Neuronal stem cell (in vitro differentiated cells): ENCODE data around the gene PCBP3.

ENCODE experiments used
- DNase-seq: peaks from one replicate; pipeline ENCODE4 v3.0.0-alpha.2; 2013; ENCODE audit warnings: low spot score
- H2AFZ ChIP-seq: one replicate; pipeline ENCODE4 v1.6.1; 2013; ENCODE audit warnings: mild to moderate bottlenecking, low read length, inconsistent platforms
- H2AK5ac ChIP-seq: 2 replicates; pipeline ENCODE4 v1.6.1; 2013; ENCODE audit warnings: low read depth, mild to moderate bottlenecking, inconsistent platforms, low read length, moderate library complexity, mixed read lengths
- H2BK120ac ChIP-seq: 2 replicates; pipeline ENCODE4 v1.6.1; 2013; ENCODE audit warnings: low read depth, mild to moderate bottlenecking, inconsistent platforms, low read length, moderate library complexity, mixed read lengths
- H2BK12ac ChIP-seq: one replicate; pipeline ENCODE4 v1.6.1; 2013; ENCODE audit warnings: low read length, inconsistent platforms
- H2BK15ac ChIP-seq: 2 replicates; pipeline ENCODE4 v1.6.1; 2013; ENCODE audit warnings: mild to moderate bottlenecking, low read length, inconsistent platforms, mixed read lengths
- H2BK5ac ChIP-seq: one replicate; pipeline ENCODE4 v1.6.1; 2013; ENCODE audit warnings: inconsistent platforms, mild to moderate bottlenecking, low read length, moderate library complexity
- H3K14ac ChIP-seq: one replicate; pipeline ENCODE4 v1.6.1; 2013; ENCODE audit warnings: low read length, inconsistent platforms
- H3K18ac ChIP-seq: 2 replicates; pipeline ENCODE4 v1.6.1; 2013; ENCODE audit warnings: low read length, inconsistent platforms
- H3K23ac ChIP-seq: 2 replicates; pipeline ENCODE4 v1.6.1; 2013; ENCODE audit warnings: low read depth, mild to moderate bottlenecking, mixed read lengths, low read length, inconsistent platforms; ENCODE audit not compliant: poor library complexity
- H3K27ac ChIP-seq: replicated peaks from 3 replicates; pipeline ENCODE4 v1.5.1; 2013; ENCODE audit warnings: low read length, inconsistent platforms
- H3K27me3 ChIP-seq, 3 experiments: 2 replicates each; pipeline ENCODE4 v1.6.1; 2013; ENCODE audit warnings: low read length in 3 of 3, mild to moderate bottlenecking in 2 of 3, inconsistent platforms in 1 of 3, low read depth in 1 of 3, mixed read lengths in 1 of 3, moderate library complexity in 1 of 3; ENCODE audit not compliant: control insufficient read depth in 3 of 3, insufficient read depth in 3 of 3
- H3K36me3 ChIP-seq, 2 donors: replicated peaks in 1 of 2; 2 replicates each; pipeline ENCODE4 v1.6.1; 2013; ENCODE audit warnings: low read length in 2 of 2; ENCODE audit not compliant: control insufficient read depth in 2 of 2, insufficient read depth in 2 of 2
- H3K4ac ChIP-seq: 2 replicates; pipeline ENCODE4 v1.6.1; 2013; ENCODE audit warnings: inconsistent platforms, mild to moderate bottlenecking, low read length, moderate library complexity
- H3K4me1 ChIP-seq, 2 donors: 1 replicate in 1 of 2; 2 replicates in 1 of 2; pipeline ENCODE4 v1.6.1; 2013; ENCODE audit warnings: low read length in 2 of 2, low read depth in 1 of 2; ENCODE audit not compliant: control insufficient read depth in 2 of 2, insufficient read depth in 1 of 2
- H3K4me2 ChIP-seq: one replicate; pipeline ENCODE4 v1.6.1; 2013; ENCODE audit warnings: mild to moderate bottlenecking, low read length, inconsistent platforms; ENCODE audit not compliant: insufficient read depth, poor library complexity, severe bottlenecking
- H3K4me3 ChIP-seq, 2 donors: 2 replicates each; pipeline ENCODE4 v1.5.1; 2013; ENCODE audit warnings: low read length in 2 of 2, mild to moderate bottlenecking in 2 of 2, inconsistent platforms in 1 of 2, moderate library complexity in 1 of 2
- H3K79me1 ChIP-seq: one replicate; pipeline ENCODE4 v1.6.1; 2013; ENCODE audit warnings: low read depth, mild to moderate bottlenecking, inconsistent platforms, low read length, moderate library complexity
- H3K9ac ChIP-seq: one replicate; pipeline ENCODE4 v1.6.1; 2013; ENCODE audit warnings: mild to moderate bottlenecking, low read depth, low read length, inconsistent platforms; ENCODE audit not compliant: poor library complexity
- H3K9me3 ChIP-seq, 2 donors: replicated peaks in 1 of 2; 2 replicates each; pipeline versions ENCODE3 to v1.6.1; 2013; ENCODE audit warnings: low read length in 2 of 2, mild to moderate bottlenecking in 2 of 2, inconsistent platforms in 1 of 2, low read depth in 1 of 2, mixed read lengths in 1 of 2, moderate library complexity in 1 of 2; ENCODE audit not compliant: control insufficient read depth in 2 of 2, insufficient read depth in 1 of 2
- H4K8ac ChIP-seq: one replicate; pipeline ENCODE4 v1.6.1; 2013; ENCODE audit warnings: low read depth, mild to moderate bottlenecking, inconsistent platforms, low read length, moderate library complexity
- H4K91ac ChIP-seq: one replicate; pipeline ENCODE4 v1.6.1; 2013; ENCODE audit warnings: low read length, low read depth, mild to moderate bottlenecking, inconsistent platforms; ENCODE audit not compliant: poor library complexity
- WGBS, 2 donors: extraction: QIAGEN DNeasy Blood & Tissue Kit; methylation state at CpG; one replicate each; pipeline ENCODE4 v1.1.7; 2013; ENCODE audit warnings: missing lambda C conversion rate in 2 of 2, mixed read lengths in 1 of 2; ENCODE audit not compliant: insufficient read length in 2 of 2, insufficient replicate concordance in 1 of 2; ENCODE audit errors: extremely low coverage in 2 of 2; 5-methylcytosine and 5-hydroxymethylcytosine counted together

Gene PCBP3

DNA sequence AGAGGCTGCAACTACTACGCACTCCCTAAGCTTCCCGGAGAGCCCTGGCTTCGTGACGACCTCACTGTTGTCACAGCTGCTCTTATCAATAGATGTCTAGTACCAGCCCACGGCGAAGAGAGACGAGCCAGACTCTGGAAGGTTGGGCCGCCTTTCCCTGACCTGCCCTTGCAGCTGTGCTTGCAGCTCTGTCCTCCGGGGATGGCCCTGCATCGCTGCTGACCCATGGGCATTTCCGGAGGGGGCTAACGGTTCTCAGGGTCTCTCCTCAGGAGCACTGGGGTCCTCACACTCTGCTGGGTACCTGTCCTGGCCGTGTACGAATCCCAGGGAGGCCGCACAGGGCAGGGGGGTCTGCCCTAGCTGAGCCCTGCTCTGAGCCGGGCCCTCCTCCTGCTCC, 244.3 kb downstream of the PCBP3 start:
- DNase-seq: no peak
- Histone ChIP-seq H3K79me1 (no peaks in the 10 kb centered on the region), H3K27me3 (peaks cover 0 to 54% (median 0%) of the 10 kb centered on the region in 3 experiments), H4K91ac (no peak overlapping the region), H3K4me3 (no peak overlapping the region), H2BK5ac (no peak overlapping the region), H3K4ac (no peak overlapping the region), H2BK15ac (no peak overlapping the region), H2AFZ (no peak overlapping the region), H3K9ac (peak overlapping the region; percentile 15), H3K14ac (no peak overlapping the region), H3K4me1 (peaks cover 4 to 6% of the 10 kb centered on the region in 2 donors), H3K18ac (peak overlapping the region; percentile 75), H3K23ac (peak overlapping the region; percentile 18), H3K9me3 (no peaks in the 10 kb centered on the region), H2BK120ac (peak overlapping the region; percentile 1), H3K36me3 (no peaks in the 10 kb centered on the region), H4K8ac (peak overlapping the region; percentile 32), H2BK12ac (peak overlapping the region; percentile 42), H2AK5ac (peak overlapping the region; percentile 1), H3K27ac (no peak overlapping the region), H3K4me2 (no peak overlapping the region)
- WGBS, 2 donors: no CpG with 5 or more reads among the region's 16 CpGs

DNA sequence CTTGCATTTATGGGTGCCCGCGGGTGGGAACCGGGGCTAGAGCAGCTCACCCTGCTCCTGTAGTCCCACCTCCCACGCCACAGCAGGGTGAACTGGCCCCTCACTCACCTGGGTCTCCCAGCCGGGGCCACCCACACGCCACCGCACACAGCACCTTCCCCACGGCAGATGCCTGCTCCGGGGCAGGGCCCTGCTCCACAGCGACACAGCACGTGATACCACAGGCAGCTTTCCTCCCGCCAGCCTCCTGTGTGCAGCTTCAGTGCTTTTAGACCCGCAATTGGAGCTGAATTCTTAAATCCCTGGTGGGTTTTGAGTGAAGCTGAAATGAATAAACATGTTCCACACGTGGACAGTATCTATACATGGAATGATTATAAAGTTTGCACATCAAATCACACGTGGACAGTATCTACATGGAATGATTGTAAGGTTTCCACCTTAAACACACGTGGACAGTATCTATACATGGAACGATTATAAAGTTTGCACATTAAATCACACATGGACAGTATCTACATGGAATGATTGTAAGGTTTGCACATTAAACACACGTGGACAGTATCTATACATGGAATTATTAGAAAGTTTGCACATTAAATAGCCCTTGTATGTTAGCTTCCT, 245.0 kb downstream of the PCBP3 start:
- no peak overlapping the region for H3K27ac ChIP-seq
- no peak overlapping the region for H3K4ac ChIP-seq
- H3K23ac ChIP-seq: peak overlapping the region; percentile 55
- no peaks in the 10 kb centered on the region for H3K79me1 ChIP-seq
- peak overlapping the region; percentile 94 for H3K14ac ChIP-seq
- no peak for DNase-seq
- no peak overlapping the region for H3K9ac ChIP-seq
- H3K4me2 ChIP-seq: no peak overlapping the region
- no peak overlapping the region for H4K91ac ChIP-seq
- WGBS, 2 donors: no CpG with 5 or more reads among the region's 18 CpGs
- H4K8ac ChIP-seq: no peak overlapping the region
- no peak overlapping the region for H2AFZ ChIP-seq
- no peak overlapping the region for H3K4me3 ChIP-seq
- no peaks in the 10 kb centered on the region for H3K36me3 ChIP-seq
- H3K27me3 ChIP-seq: peaks cover 0 to 46% (median 0%) of the 10 kb centered on the region in 3 experiments
- H3K9me3 ChIP-seq: no peaks in the 10 kb centered on the region
- H2AK5ac ChIP-seq: peak overlapping the region; percentile 46
- peaks cover 4 to 6% of the 10 kb centered on the region in 2 donors for H3K4me1 ChIP-seq
- H2BK5ac ChIP-seq: no peak overlapping the region
- no peak overlapping the region for H2BK12ac ChIP-seq
- H2BK120ac ChIP-seq: no peak overlapping the region
- H3K18ac ChIP-seq: no peak overlapping the region
- peak overlapping the region; percentile 58 for H2BK15ac ChIP-seq

DNA sequence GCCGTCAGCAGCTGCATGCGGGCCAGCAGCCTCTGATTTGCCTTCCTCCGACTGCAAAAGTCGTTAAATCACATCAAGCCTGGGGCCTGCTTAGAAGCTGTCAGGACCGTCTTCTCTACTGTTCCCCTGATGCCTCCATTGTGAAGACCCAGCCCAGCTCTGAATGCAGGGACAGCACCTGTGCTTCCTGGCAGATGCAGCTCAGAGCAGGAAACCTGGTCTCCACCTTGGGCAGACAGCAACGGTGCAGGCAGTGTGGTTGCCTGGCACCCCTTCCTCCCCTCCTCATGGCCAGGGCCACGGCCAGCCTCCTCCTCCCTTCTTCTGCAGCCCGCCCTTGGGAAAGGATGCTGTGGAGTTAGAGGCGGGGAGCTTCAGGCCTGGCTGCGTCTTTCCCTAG, 245.7 kb downstream of the PCBP3 start:
- Histone ChIP-seq H3K27me3 (peaks cover 0 to 48% (median 0%) of the 10 kb centered on the region in 3 experiments), H3K23ac (no peak overlapping the region), H2AFZ (no peak overlapping the region), H3K14ac (peak overlapping the region; percentile 91), H3K79me1 (no peaks in the 10 kb centered on the region), H4K91ac (no peak overlapping the region), H2BK120ac (no peak overlapping the region), H3K9ac (no peak overlapping the region), H2BK15ac (no peak overlapping the region), H2BK5ac (no peak overlapping the region), H3K4me3 (no peak overlapping the region), H3K18ac (no peak overlapping the region), H2BK12ac (no peak overlapping the region), H3K4ac (no peak overlapping the region), H2AK5ac (peak overlapping the region; percentile 15), H4K8ac (no peak overlapping the region), H3K36me3 (no peaks in the 10 kb centered on the region), H3K4me1 (peaks cover 4 to 6% of the 10 kb centered on the region in 2 donors), H3K27ac (no peak overlapping the region), H3K9me3 (no peaks in the 10 kb centered on the region), H3K4me2 (no peak overlapping the region)
- no CpG with 5 or more reads among the region's 10 CpGs for WGBS, 2 donors
- no peak for DNase-seq

GRCh38 chr21:45889961-45890360, 246.4 kb downstream of the PCBP3 start:
- no peak for DNase-seq
- Histone ChIP-seq H3K9me3 (no peaks in the 10 kb centered on the region), H3K4me2 (no peak overlapping the region), H2BK15ac (no peak overlapping the region), H2AK5ac (peak overlapping the region; percentile 15), H4K91ac (no peak overlapping the region), H4K8ac (no peak overlapping the region), H3K4me1 (peaks cover 4 to 10% of the 10 kb centered on the region in 2 donors), H3K27me3 (peaks cover 0 to 52% (median 0%) of the 10 kb centered on the region in 3 experiments), H3K18ac (no peak overlapping the region), H3K36me3 (no peaks in the 10 kb centered on the region), H2BK120ac (no peak overlapping the region), H3K79me1 (no peaks in the 10 kb centered on the region), H2BK12ac (no peak overlapping the region), H2AFZ (no peak overlapping the region), H2BK5ac (no peak overlapping the region), H3K4me3 (peak overlapping the region in 1 of 2 donors; percentile 6), H3K4ac (no peak overlapping the region), H3K14ac (no peak overlapping the region), H3K27ac (no peak overlapping the region), H3K9ac (no peak overlapping the region), H3K23ac (peak overlapping the region; percentile 29)
- no CpG with 5 or more reads among the region's 10 CpGs for WGBS, 2 donors
